HepG2 (cell line): ENCODE data around the gene RHBDL1. TPM values are rescaled to one million over a fixed set of nuclear protein-coding genes. Genes with fewer than 3 reads are reported as not detected.

ENCODE experiments used
- ATAC-seq: fragments of 200-7000 bp; cut with Tn5 transposase; 3 replicates; pipeline ENCODE4 v1.9.1; 2020; ENCODE audit warnings: mild to moderate bottlenecking, moderate library complexity
- BruUV-seq: library from RNA; stranded (reverse); fragments of 400-500 nt; replicated peaks from 2 replicates; lab custom pipeline; 2021; lab: Mats Ljungman, UMichigan
- CTCF ChIA-PET: fragments of 300-600 bp; formaldehyde crosslinking; extraction: SDS; loops from one replicate; lab custom pipeline; 2021; ENCODE audit warnings: low total read pairs, inconsistent platforms, low intra/inter-chr PET ratio; lab: Yijun Ruan, JAX
- POLR2A ChIA-PET: fragments of 350-600 bp; sonication (Branson Sonifier 250); formaldehyde crosslinking; loops from one replicate; lab custom pipeline; 2020; ENCODE audit warnings: antibody characterized with exemption, inconsistent platforms; lab: Yijun Ruan, JAX
- DNase-seq: peaks from one replicate; pipeline ENCODE4 v3.0.0-alpha.2; 2015; ENCODE audit warnings: low spot score
- FAIRE-seq: peaks from 3 replicates; lab custom pipeline; 2011; peaks lifted over from hg19 to GRCh38; lab: Jason Lieb, UNC
- H2AFZ ChIP-seq: one replicate; pipeline ENCODE4 v1.6.1; 2011; ENCODE audit warnings: low read length, inconsistent platforms
- H3K27ac ChIP-seq: fragments of 300-600 bp; 3 replicates; pipeline ENCODE4 v1.8.0; 2011; ENCODE audit warnings: mixed run types, mild to moderate bottlenecking, mixed read lengths, low read length, inconsistent platforms; ENCODE audit not compliant: insufficient read depth; ENCODE audit errors: extremely low read length
- H3K27me3 ChIP-seq, 2 experiments: fragments of 200-600 bp in 1 of 2; 2 replicates in 1 of 2; 3 replicates in 1 of 2; pipeline versions ENCODE4 v1.6.0 to v1.8.0; 2011; ENCODE audit warnings: low read length in 2 of 2, mild to moderate bottlenecking in 2 of 2, moderate library complexity in 2 of 2, inconsistent platforms in 1 of 2; ENCODE audit not compliant: insufficient read depth in 2 of 2, control insufficient read depth in 1 of 2
- H3K36me3 ChIP-seq, 2 experiments: fragments of 200-600 bp in 1 of 2; replicated peaks in 1 of 2; 2 replicates in 1 of 2; 3 replicates in 1 of 2; pipeline versions ENCODE4 v1.5.1 to v1.8.0; 2011; ENCODE audit warnings: low read length in 2 of 2, inconsistent platforms in 1 of 2; ENCODE audit not compliant: insufficient read depth in 2 of 2, control insufficient read depth in 1 of 2
- H3K4me1 ChIP-seq: 2 replicates; pipeline ENCODE4 v1.5.1; 2012; ENCODE audit warnings: low read length, inconsistent platforms; ENCODE audit not compliant: insufficient read depth
- H3K4me2 ChIP-seq: 2 replicates; pipeline ENCODE4 v1.6.0; 2011; ENCODE audit warnings: low read depth, low read length, inconsistent platforms
- H3K4me3 ChIP-seq, 3 experiments: fragments of 200-600 bp in 1 of 3; sonication (generic), shearing (Covaris generic) in 1 of 3; replicated peaks in 1 of 3; 2 replicates each; pipeline ENCODE4 v1.5.1; 2011 to 2016; ENCODE audit warnings: low read length in 3 of 3, inconsistent platforms in 2 of 3, low read depth in 2 of 3, mild to moderate bottlenecking in 2 of 3, control low read depth in 1 of 3, mixed read lengths in 1 of 3; ENCODE audit not compliant: insufficient read depth in 1 of 3
- H3K79me2 ChIP-seq: one replicate; pipeline ENCODE4 v1.6.1; 2011; ENCODE audit warnings: low read length, inconsistent platforms; ENCODE audit not compliant: insufficient read depth
- H3K9ac ChIP-seq: 2 replicates; pipeline ENCODE4 v1.6.0; 2011; ENCODE audit warnings: mild to moderate bottlenecking, low read depth, low read length, inconsistent platforms; ENCODE audit not compliant: insufficient read depth
- H3K9me3 ChIP-seq: 2 replicates; pipeline ENCODE4 v1.5.1; 2012; ENCODE audit warnings: mild to moderate bottlenecking, low read length
- H4K20me1 ChIP-seq: 2 replicates; pipeline ENCODE4 v1.6.0; 2011; ENCODE audit warnings: inconsistent platforms, mild to moderate bottlenecking, low read length, moderate library complexity; ENCODE audit not compliant: insufficient read depth
- IRF2 ChIP-seq: IDR thresholded peaks from 2 replicates; pipeline ENCODE4 v1.6.1; 2018; ENCODE audit warnings: missing genetic modification reagents, missing compliant biosample characterization
- KLF12 ChIP-seq: sonication (generic); formaldehyde crosslinking; IDR thresholded peaks from 2 replicates; pipeline ENCODE4 v1.4.0; 2020; ENCODE audit warnings: missing genetic modification reagents, borderline replicate concordance
- ZFP36 ChIP-seq: fragments of 150-350 bp; IDR thresholded peaks from 2 replicates; pipeline ENCODE4 v1.6.1; 2018; ENCODE audit warnings: borderline replicate concordance, low read length, low read depth; ENCODE audit not compliant: partially characterized antibody
- ZNF33A ChIP-seq: sonication (generic); formaldehyde crosslinking; IDR thresholded peaks from 2 replicates; pipeline ENCODE4 v1.5.1; 2020; ENCODE audit warnings: missing genetic modification reagents, mild to moderate bottlenecking, moderate library complexity, borderline replicate concordance
- ZNF530 ChIP-seq: sonication (generic); formaldehyde crosslinking; IDR thresholded peaks from 2 replicates; pipeline ENCODE4 v1.5.0; 2020; ENCODE audit warnings: low read depth, mild to moderate bottlenecking, missing genetic modification reagents
- WGBS: methylation state at CpG from one replicate; pipeline ENCODE4 v1.1.6; 2017; ENCODE audit warnings: low lambda C conversion rate; 5-methylcytosine and 5-hydroxymethylcytosine counted together
- in situ Hi-C: cut with HindIII; loops from 2 replicates; pipeline ENCODE4 v1.10.0; 2017; ENCODE audit warnings: low pct_unique_long_range_greater_than_20kb; ENCODE audit not compliant: extremely low pct_ligation_motif_present
- intact Hi-C: fragments of 100-400 bp; cut with micrococcal nuclease; formaldehyde crosslinking; loops from one replicate; pipeline ENCODE4 v1.10.0; 2022; ENCODE audit not compliant: unreplicated experiment
- polyA plus RNA-seq, 8 experiments: library from polyadenylated mRNA; depleted of rRNA in 3 of 8; stranded (reverse) in 7 of 8; unstranded in 1 of 8; fragments of >200 nt; fragmentation: Illumina TruSeq in 4 of 8; extraction: Trizol in 4 of 8; gene quantifications; 2 replicates each; pipeline versions ENCODE4 v1.2.1 to v1.2.3, GENCODE V29; 2011 to 2016; ENCODE audit warnings: low read depth in 4 of 8, missing spikeins in 1 of 8, mixed read lengths in 1 of 8; ENCODE audit not compliant: insufficient read depth in 1 of 8
- total RNA-seq, 5 experiments: library from RNA; depleted of rRNA; stranded (reverse); fragments of >200 nt; fragmentation: Illumina TruSeq; extraction: Trizol; gene quantifications; 2 replicates each; pipeline ENCODE4 v1.2.3, GENCODE V29; 2016; ENCODE audit warnings: low read depth in 1 of 5
- TF ChIP-seq, protein P1 (sequence below): IDR thresholded peaks from 2 replicates; pipeline ENCODE4 v1.6.1; 2016; ENCODE audit warnings: low read depth, missing genetic modification reagents, missing compliant biosample characterization
- TF ChIP-seq, protein P2 (sequence below): sonication (generic); formaldehyde crosslinking; IDR thresholded peaks from 2 replicates; pipeline ENCODE4 v1.4.0; 2020; ENCODE audit warnings: missing genetic modification reagents, borderline replicate concordance
- TF ChIP-seq, protein P3 (sequence below): sonication (generic); formaldehyde crosslinking; IDR thresholded peaks from 2 replicates; pipeline ENCODE4 v1.8.1; 2022; ENCODE audit warnings: low read depth, mild to moderate bottlenecking, missing genetic modification reagents

RHBDL1 gene
- total and polyA plus RNA-seq, 2 of the 13 experiments (the other 11 are each of a cell fraction or from before 2014, with no cell fraction given): 1.8 to 3.8 TPM

DNA sequence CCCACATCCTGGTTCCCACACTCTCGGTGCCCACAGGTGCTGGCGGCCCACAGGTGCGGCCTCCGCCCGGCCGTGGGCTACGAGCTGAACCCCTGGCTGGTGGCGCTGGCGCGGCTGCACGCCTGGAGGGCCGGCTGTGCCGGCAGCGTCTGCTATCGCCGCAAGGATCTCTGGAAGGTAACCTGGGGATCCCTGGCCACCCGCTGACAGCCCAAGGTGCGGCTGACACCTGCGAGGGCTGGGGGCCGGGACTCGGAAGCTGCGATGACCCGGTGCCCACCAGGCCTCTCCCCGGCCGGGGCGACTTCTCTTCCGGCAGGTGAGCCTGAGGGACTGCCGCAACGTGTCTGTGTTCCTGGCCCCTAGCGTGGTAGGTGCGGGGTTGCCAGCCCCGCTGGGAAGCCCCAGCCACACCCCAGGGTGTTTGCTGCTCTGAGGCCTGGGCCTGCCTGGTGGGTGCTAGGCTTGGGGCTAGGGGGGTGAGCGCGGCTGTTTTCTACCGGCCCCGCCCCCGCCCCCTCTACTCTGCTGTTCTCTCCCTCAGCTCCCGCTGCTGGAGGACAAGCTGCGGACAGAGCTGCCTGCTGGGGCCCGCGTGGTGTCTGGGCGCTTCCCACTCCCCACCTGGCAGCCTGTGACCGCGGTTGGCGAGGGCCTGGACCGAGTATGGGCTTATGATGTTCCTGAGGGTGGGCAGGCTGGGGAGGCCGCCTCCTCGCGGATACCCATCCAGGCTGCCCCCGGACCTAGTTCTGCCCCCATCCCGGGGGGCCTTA, 46.5 kb downstream of the RHBDL1 start:
- no peak for ATAC-seq
- peak overlapping the region; percentile 33 for H3K9ac ChIP-seq
- H4K20me1 ChIP-seq: no peaks in the 10 kb centered on the region
- 96% methylated on average over 20 of the region's 51 CpGs for WGBS
- no peak for FAIRE-seq
- POLR2A ChIA-PET: interaction anchor here (0.7 to 2.5 kb wide), 13 partner anchors 8 to 251 kb away, joined by 3 to 22 read pairs (median 7); partner anchors contain the start of genes CHTF18, CIAO3, MSLN and RPUSD1
- CTCF ChIA-PET: no interaction called here
- no peak overlapping the region for H2AFZ ChIP-seq
- peak overlapping the region; percentile 100 for H3K4me2 ChIP-seq
- TSS peak; percentile 53 for BruUV-seq
- H3K79me2 ChIP-seq: no peaks in the 10 kb centered on the region
- H3K36me3 ChIP-seq: no peaks in the 10 kb centered on the region
- peaks cover 30% of the 10 kb centered on the region for H3K4me1 ChIP-seq
- H3K9me3 ChIP-seq: no peaks in the 10 kb centered on the region
- H3K27me3 ChIP-seq: peaks cover 0 to 3% of the 10 kb centered on the region in 2 experiments; a peak in 1 of 5 replicates
- peak overlapping the region in 2 of 3 experiments; percentile 35 to 95; a peak in 3 of 6 replicates for H3K4me3 ChIP-seq
- intact Hi-C loops: no loop called here
- in situ Hi-C loops: no loop called here
- DNase-seq: no peak
- H3K27ac ChIP-seq: peak overlapping the region; percentile 88
- TF ChIP-seq ZNF33A (no peak), ZFP36 (no peak), KLF12 (CRISPR knock-in tag) (no peak), IRF2 (CRISPR knock-in tag) (no peak), ZNF530 (no peak)
- TF ChIP-seq, protein P1, sequence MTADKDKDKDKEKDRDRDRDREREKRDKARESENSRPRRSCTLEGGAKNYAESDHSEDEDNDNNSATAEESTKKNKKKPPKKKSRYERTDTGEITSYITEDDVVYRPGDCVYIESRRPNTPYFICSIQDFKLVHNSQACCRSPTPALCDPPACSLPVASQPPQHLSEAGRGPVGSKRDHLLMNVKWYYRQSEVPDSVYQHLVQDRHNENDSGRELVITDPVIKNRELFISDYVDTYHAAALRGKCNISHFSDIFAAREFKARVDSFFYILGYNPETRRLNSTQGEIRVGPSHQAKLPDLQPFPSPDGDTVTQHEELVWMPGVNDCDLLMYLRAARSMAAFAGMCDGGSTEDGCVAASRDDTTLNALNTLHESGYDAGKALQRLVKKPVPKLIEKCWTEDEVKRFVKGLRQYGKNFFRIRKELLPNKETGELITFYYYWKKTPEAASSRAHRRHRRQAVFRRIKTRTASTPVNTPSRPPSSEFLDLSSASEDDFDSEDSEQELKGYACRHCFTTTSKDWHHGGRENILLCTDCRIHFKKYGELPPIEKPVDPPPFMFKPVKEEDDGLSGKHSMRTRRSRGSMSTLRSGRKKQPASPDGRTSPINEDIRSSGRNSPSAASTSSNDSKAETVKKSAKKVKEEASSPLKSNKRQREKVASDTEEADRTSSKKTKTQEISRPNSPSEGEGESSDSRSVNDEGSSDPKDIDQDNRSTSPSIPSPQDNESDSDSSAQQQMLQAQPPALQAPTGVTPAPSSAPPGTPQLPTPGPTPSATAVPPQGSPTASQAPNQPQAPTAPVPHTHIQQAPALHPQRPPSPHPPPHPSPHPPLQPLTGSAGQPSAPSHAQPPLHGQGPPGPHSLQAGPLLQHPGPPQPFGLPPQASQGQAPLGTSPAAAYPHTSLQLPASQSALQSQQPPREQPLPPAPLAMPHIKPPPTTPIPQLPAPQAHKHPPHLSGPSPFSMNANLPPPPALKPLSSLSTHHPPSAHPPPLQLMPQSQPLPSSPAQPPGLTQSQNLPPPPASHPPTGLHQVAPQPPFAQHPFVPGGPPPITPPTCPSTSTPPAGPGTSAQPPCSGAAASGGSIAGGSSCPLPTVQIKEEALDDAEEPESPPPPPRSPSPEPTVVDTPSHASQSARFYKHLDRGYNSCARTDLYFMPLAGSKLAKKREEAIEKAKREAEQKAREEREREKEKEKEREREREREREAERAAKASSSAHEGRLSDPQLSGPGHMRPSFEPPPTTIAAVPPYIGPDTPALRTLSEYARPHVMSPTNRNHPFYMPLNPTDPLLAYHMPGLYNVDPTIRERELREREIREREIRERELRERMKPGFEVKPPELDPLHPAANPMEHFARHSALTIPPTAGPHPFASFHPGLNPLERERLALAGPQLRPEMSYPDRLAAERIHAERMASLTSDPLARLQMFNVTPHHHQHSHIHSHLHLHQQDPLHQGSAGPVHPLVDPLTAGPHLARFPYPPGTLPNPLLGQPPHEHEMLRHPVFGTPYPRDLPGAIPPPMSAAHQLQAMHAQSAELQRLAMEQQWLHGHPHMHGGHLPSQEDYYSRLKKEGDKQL: no peak
- TF ChIP-seq, protein P2, sequence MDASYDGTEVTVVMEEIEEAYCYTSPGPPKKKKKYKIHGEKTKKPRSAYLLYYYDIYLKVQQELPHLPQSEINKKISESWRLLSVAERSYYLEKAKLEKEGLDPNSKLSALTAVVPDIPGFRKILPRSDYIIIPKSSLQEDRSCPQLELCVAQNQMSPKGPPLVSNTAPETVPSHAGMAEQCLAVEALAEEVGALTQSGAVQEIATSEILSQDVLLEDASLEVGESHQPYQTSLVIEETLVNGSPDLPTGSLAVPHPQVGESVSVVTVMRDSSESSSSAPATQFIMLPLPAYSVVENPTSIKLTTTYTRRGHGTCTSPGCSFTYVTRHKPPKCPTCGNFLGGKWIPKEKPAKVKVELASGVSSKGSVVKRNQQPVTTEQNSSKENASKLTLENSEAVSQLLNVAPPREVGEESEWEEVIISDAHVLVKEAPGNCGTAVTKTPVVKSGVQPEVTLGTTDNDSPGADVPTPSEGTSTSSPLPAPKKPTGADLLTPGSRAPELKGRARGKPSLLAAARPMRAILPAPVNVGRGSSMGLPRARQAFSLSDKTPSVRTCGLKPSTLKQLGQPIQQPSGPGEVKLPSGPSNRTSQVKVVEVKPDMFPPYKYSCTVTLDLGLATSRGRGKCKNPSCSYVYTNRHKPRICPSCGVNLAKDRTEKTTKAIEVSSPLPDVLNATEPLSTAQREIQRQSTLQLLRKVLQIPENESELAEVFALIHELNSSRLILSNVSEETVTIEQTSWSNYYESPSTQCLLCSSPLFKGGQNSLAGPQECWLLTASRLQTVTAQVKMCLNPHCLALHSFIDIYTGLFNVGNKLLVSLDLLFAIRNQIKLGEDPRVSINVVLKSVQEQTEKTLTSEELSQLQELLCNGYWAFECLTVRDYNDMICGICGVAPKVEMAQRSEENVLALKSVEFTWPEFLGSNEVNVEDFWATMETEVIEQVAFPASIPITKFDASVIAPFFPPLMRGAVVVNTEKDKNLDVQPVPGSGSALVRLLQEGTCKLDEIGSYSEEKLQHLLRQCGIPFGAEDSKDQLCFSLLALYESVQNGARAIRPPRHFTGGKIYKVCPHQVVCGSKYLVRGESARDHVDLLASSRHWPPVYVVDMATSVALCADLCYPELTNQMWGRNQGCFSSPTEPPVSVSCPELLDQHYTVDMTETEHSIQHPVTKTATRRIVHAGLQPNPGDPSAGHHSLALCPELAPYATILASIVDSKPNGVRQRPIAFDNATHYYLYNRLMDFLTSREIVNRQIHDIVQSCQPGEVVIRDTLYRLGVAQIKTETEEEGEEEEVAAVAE (CRISPR knock-in tag): no peak
- TF ChIP-seq, protein P3, sequence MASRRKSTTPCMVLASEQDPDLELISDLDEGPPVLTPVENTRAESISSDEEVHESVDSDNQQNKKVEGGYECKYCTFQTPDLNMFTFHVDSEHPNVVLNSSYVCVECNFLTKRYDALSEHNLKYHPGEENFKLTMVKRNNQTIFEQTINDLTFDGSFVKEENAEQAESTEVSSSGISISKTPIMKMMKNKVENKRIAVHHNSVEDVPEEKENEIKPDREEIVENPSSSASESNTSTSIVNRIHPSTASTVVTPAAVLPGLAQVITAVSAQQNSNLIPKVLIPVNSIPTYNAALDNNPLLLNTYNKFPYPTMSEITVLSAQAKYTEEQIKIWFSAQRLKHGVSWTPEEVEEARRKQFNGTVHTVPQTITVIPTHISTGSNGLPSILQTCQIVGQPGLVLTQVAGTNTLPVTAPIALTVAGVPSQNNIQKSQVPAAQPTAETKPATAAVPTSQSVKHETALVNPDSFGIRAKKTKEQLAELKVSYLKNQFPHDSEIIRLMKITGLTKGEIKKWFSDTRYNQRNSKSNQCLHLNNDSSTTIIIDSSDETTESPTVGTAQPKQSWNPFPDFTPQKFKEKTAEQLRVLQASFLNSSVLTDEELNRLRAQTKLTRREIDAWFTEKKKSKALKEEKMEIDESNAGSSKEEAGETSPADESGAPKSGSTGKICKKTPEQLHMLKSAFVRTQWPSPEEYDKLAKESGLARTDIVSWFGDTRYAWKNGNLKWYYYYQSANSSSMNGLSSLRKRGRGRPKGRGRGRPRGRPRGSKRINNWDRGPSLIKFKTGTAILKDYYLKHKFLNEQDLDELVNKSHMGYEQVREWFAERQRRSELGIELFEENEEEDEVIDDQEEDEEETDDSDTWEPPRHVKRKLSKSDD (CRISPR knock-in tag): 0 out of 2 replicates have a peak, but pooled peaks have one; percentile 2
